Endometrial microvascular endothelial cells (primary cell): Measurements from ENCODE around the gene RBM4. TPM values are rescaled to one million over a fixed set of nuclear protein-coding genes. Genes with fewer than 3 reads are reported as not detected.

Source experiments
- total RNA-seq: library from RNA; depleted of rRNA; stranded (reverse); fragments of >200 nt; gene quantifications from one replicate; pipeline ENCODE4 v1.2.3, GENCODE V29; 2015; ENCODE audit errors: inconsistent ontology term

Gene RBM4
- total RNA-seq, 1 donor from 2014 or later = 135 TPM

Other genes with a start within 250 kb of the RBM4 start
- gene NPAS4, start 217.7 kb upstream of the RBM4 start, total RNA-seq = not detected
- gene MRPL11, start 199.9 kb upstream of the RBM4 start, total RNA-seq = 77.6 TPM
- 7.9 TPM for gene PELI3, start 171.8 kb upstream of the RBM4 start, total RNA-seq
- gene DPP3, start 158.3 kb upstream of the RBM4 start, total RNA-seq = 79.5 TPM
- gene BBS1, start 128.1 kb upstream of the RBM4 start, total RNA-seq = 26.7 TPM
- gene ZDHHC24, start 92.7 kb upstream of the RBM4 start, total RNA-seq = 20.6 TPM
- gene ACTN3, start 91.8 kb upstream of the RBM4 start, total RNA-seq = not detected
- gene CTSF, start 70.1 kb upstream of the RBM4 start, total RNA-seq = 17.6 TPM
- gene CCDC87, start 45.6 kb upstream of the RBM4 start, total RNA-seq = 0.19 TPM
- gene CCS, start 45.5 kb upstream of the RBM4 start, total RNA-seq = 27.9 TPM
- gene RBM14, start 22.1 kb upstream of the RBM4 start, total RNA-seq = 74.4 TPM
- 17.7 TPM for gene RBM4B, start 39.2 kb downstream of the RBM4 start, total RNA-seq
- gene SPTBN2, start 90.5 kb downstream of the RBM4 start, total RNA-seq = 59.2 TPM
- 27.9 TPM for gene RCE1, start 204.7 kb downstream of the RBM4 start, total RNA-seq
- 37.5 TPM for gene LRFN4, start 218.4 kb downstream of the RBM4 start, total RNA-seq